Stimulated activated CD8-positive, alpha-beta memory T cell treated with anti-CD3 and anti-CD28 coated beads, Interleukin-4, amount 100 ng/mL, for 1 hour (primary cell): Measurements from ENCODE around the gene SYNC.
"Not testable (repeated sequence)": the region's sequence is repeated elsewhere in the genome, so short reads cannot be mapped to it uniquely, and the experiment has no call there.

Source experiments
- DNase-seq, 2 donors: peaks; one replicate each; pipeline ENCODE4 v3.0.0-alpha.2; 2020; ENCODE audit warnings: low read depth in 2 of 2, low spot score in 1 of 2

SYNC gene

DNA sequence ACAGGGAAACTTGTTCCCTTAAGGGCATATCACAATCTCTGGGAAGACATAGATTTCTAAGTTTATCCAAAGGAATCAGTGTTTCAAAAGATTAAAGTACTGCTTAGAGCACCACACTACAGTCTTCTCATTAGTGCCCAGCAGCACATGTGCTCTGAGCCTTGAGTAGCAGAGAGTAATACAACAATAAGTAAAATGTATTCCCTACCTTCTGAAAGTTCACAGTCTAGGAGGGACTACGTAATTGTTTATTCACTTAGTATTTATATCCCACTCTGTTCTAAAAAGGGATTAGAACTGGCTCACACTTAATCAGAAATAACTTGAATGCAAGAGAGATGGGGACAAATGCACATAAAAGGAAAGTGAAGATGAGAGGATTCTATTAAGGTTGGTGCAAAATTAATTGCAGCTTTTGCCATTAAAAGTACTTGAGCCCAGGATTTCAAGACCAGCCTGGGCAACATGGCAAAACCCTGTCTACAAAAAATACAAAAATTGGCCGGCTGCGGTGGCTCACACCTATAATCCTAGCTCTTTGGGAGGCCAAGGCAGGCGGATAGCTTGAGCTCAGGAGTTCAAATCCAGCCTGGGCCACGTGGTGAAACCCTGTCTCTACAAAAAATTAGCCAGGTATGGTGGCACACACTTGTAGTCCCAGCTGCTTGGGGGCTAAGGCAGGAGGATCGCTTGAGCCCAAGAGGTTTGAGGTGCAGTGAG lies 9.0 kb downstream of the SYNC start:
- DNase-seq: no peak

DNA sequence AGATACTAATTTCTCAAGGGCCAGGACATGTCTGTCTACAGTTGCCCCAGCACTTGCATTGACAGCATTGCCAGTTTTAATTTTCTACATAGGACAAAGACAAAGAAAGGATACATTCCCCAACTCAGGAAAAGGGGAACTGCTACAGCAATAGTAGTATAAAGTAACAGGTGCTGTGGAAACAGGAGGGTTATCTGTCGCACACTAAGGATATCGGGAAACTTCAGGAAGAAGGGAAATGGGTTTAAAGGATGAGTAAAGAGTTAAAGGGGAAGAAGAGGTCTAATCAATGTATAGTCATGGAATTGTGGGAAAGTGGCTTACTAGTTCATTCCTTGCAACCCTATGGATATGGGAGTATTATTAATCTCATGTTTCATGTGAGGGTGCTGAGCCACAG lies 16.2 kb downstream of the SYNC start:
- DNase-seq: no peak

DNA sequence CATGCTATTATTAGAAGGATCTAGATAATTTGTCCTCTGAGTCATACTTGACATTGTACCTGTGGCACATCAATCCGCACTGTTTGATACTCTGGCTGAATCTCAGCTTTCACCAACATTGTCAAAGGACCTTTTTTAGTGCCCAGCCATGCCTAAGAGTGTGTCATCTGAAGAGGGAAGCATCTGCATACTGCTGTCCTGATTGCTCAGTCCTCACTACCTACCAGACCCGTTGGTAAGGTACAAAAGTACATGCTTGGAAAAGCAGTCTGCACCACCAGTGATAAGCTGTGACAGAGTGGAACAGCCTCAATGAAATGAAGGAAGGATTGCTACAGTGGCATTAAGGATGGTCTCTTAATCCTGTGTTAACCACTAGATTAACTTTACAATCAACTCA lies 17.1 kb downstream of the SYNC start:
- DNase-seq: no peak

DNA sequence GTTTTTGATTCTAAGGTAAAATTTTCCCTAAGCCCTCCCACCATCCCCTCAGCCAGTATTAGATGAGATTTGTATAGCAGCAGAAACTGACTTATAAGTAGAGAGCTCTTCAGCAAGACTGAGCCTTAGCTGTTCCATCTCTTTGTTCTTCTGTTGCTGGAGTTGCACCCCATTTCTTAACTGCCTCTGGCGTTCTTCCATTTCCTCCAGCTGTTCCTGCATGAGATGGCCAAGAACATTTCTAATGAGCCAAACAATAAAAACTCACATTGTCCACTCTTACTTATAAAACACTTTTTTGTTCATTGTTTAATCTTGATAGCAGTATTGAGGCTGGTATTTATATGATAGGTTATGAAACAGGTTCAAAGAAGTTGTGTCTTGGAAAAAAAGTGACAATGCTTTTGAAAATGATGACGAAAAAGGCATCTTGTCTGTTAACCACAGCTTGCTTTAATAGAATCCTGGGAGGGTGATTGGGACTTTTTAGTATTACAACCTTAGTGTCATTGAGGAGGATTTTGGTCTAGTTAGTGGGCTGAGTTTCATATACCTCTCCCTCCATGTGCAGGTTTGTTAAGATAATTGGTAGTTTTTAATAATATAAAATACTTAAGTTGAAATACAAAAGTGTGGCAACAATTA lies 18.3 kb downstream of the SYNC start:
- no peak for DNase-seq

DNA sequence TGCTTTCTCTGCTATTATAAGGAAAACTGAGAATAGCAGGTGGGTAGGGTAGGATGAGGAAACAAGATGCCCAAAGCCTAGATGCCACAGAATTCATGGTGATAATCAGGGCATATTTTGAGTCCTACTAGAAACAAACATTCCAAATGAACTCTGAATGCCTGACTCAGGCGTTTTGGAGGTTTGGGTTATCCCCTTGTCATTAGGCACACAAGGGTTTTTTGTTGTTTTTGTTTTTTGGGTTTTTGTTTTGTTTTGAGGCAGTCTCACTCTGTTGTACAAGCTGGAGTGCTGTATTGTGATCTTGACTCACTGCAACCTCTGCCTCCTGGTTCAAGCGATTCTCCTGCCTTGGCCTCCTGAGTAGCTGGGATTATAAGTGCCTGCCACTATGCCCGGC lies 19.2 kb downstream of the SYNC start:
- no peak for DNase-seq

DNA sequence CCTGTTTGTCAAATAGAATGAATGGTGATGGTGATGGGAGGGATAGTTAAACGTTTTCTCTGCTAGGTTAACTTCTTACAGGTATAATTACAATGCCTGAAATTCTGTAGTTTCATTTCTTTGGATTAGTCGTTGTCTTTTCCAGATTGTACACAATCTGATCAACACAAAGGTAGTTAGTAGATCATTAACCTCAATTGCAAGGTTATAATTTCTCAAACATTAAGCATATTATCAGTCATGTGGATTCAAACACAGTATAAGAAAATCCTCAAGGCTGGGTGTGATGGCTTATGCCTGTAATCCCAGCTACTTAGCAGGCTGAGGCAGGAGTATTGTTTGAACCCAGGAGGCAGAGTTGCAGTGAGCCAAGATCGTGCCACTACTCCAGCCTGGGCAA lies 20.6 kb downstream of the SYNC start:
- no peak for DNase-seq

DNA sequence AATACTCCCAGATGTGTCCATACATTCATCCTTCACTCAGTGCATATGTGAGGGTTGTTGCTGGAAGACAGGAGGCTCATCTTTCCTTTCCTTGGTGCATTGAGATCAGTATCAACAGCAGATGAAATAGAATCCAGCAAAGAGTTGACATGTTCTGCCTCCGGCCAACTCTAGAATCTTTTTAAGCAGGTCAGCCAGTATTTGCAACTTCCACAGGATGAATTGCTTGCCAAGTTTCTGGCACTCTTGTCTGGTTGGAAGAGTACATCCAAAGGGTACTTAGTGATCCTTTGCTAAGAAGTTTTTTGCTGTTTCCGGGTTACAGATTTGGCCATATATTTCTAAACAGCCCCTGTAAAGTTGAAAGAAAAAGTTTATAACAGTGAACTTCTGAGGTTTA lies 21.1 kb downstream of the SYNC start:
- DNase-seq: no peak

DNA sequence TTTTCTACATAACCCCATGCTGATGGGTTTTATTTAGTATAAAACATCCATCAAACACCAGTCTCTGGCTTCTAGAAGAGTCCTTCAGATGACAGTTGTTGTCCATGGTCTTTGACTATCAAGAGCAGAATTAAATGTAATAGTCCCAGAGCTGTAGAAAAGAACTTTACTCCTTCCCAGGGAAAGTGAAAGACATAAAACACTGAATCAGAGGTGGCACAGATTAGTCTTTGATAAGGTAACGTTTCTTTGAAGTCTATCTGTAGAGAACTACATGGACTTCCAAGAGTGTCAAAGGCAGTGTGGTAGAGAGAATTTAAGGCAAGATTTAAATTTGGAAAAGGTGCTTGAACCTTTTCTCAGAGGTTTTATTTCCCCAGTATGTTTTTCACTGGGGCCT lies 21.9 kb downstream of the SYNC start:
- DNase-seq: no peak

DNA sequence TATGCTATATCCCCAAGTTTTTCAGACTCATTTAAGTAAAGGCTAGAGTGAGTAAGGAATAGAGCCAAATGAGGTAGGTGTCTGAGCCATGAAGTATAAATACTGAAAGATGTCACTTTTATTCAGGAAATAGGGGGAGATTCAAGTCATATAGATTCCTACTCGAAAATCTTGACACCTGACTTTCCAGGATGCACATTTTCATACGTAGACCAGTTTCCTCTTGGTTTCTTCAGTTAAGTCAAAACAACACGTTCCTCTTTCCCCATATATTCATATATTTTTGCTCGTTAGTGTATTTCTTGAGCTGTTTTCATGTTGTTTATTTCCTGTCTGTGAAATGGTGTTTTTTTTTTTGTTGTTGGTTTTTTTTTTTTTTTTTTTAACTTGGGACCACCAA lies 22.6 kb downstream of the SYNC start:
- DNase-seq: not testable (repeated sequence)

DNA sequence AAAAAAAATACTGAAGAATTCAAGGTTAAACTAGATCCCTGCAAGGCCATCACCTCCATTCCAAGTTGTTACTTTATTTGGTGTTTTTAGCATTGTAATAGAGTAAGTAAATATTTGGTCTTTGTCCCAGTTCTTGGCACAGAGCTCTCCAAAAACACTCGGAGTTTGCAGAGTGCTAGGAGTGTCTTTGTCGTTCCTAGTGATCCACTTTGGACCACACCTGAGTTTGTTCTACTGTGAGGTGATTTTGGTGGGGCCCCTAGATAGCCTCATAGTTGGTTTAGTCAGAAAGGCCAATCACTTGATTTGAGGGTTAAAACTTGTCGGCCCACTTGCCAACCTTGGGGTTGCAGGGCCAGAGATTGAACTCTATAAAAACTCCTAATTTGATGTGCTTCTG lies 25.6 kb downstream of the SYNC start:
- DNase-seq: no peak

DNA sequence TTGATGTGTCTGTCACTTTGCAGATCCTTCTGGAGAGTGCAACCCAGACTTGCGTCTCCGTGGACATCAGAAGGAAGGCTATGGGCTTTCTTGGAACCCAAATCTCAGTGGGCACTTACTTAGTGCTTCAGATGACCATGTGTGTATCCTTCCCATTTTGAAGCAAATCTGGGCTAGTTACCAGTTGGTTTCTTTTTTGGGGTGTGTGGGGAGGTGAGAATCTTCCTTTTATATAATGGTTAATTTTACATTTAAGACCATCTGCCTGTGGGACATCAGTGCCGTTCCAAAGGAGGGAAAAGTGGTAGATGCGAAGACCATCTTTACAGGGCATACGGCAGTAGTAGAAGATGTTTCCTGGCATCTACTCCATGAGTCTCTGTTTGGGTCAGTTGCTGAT lies 33.9 kb downstream of the SYNC start:
- not testable (repeated sequence) for DNase-seq

DNA sequence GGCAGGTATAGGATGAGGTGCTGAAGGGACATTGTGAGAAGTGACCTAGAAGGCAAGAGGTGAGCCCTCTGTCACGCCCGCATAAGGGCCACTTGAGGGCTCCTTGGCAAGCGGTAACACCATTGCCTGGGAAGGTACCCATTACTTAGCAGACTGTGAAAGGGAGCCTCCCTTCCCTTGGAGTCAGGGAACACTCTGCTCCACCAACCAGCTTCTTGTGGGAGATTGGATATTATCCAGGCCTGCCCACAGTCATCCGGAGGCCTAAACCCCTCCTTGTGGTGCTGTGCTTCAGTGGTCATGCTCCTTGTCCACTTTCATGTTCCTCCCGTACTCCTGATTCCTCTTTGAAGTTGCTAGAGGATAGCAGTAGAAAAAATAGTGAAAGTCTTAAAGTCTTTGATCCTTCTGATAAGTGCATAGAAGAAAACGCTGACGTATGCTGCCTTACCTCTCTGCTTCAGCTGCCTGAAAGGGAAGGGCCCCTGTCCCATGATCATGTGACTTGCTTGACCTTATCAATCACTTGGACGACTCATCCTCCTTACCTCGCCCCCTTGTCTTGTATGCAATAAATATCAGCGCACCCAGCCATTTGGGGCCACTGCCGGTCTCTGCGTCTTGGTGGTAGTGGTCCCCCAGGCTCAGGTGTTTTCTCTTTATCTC lies 35.5 kb downstream of the SYNC start:
- no peak for DNase-seq

DNA sequence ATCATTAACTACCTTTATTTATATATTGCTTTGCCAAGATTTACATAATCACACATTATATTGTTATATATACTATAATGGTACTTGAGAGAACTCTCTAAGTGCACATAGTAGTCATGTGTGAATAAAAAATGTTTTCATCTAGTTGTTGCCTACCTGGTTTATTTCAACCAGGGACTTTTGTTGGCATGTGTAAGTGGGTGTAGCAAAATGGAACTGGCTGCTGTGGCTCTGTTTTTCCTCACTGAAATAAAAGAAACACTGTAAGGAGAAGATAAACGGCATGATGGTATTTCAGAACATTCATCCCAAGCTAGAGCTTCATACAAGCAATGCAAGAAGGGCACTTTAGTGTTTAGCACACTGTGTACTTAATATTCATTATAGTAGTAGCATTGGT lies 36.7 kb downstream of the SYNC start:
- DNase-seq: no peak

DNA sequence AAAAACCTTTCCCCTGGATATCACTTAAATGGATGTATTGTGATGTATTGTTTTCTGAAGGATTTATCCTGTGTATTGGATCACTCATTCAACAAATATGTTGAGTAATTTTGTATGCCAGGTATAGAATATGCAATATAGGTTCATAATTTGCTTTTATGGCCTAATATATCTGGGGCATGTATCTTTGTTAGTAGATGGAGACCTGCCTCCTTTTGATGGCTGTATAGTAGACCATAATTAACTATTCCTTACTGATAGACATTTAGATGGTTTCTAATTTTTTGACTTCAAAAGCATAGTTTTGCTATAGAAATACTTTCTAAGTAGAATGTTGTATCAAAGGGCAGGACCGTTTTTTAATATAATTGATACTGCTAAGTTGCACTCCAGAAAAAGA lies 43.0 kb downstream of the SYNC start:
- DNase-seq: no peak

DNA sequence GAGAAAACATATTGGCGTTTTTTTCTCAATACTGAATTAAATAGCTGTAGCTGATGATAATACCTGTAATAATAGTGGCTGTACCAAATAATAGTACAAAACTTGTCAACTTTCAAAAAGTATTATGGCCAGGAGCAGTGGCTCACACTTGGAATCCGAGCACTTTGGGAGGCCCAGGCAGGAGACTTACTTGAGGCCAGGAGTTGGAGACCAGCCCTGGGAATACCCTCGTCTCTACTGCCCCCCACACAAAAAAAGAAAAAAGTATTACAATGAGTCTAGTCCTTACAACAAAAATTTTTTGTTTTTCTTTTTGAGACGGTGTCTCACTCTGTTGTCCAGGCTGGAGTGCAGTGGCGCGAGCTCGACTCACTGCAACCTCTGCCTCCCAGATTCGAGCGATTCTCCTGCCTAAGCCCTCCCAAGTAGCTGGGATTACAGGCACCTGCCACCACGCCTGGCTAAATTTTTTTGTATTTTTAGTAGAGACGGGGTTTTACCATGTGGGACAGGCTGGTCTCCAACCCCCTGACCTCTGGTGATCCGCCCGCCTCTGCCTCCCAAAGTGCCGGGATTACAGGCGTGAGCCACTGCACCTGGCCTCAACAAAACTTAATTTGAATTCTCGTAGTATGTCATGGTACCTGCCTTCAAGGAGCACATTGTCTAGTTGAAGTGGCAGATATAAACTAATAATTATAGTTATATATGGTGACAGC lies 50.2 kb downstream of the SYNC start:
- no peak for DNase-seq

DNA sequence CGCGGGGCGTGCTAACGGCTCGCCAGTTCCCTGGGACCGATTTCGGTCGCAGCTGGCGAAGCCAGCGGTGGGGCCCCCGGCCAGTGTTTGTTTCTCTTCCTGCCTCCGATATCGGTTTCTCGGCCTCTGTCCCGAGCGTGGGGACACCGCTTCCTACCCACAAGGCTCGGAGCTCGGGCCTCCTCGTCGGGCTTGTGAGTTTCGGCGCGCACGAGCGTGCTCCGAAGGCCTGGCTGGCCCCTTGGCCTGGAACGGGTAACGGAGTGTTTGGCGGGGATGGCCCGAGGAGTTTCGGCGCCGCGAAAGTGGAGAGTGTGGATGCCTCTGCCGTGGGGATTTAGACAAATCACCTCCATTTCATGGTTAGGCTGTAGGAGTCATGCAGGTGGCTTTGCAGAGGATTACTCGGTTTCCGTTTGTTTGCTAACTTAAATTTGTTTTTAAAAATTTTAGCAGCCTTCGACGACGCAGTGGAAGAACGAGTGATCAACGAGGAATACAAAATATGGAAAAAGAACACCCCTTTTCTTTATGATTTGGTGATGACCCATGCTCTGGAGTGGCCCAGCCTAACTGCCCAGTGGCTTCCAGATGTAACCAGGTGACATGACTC lies 51.0 kb downstream of the SYNC start:
- no peak for DNase-seq

DNA sequence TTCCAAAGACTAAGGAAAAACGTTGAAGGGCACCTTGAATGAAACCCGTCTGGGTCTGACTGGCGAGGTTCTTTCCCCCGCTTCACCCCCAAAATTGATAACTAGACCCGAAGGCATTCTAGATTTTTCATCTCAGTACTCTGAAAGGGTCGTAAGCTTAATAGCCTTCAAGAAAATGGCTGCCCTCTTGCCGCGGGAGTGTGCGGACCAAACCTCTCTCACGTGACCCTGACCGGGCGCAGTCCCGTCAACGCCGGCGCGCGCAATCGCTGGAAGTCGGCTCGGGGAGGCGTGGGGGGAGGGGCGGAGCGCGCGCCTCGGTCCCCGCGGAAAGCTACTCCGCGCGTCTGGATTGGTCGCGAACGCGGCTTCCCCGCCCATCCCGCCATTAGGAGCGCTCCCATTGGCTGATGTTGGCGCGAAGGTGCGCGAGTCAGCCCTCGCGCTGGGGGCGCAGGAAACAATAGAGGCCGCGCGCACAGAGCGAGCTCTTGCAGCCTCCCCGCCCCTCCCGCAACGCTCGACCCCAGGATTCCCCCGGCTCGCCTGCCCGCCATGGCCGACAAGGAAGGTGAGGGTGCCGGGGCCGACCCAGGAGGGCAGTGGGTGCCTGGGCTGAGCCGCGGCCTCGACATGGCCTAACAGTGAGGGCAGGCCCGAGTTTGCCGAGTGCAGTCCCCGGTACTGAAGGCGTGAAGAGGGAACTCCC lies 51.7 kb downstream of the SYNC start, which contains the start of gene RBBP4:
Gene RBBP4 (plus strand): TSS at position 457 of the 709 bp plus-strand sequence. CDS start 99 bp downstream, at position 556.
- DNase-seq: peak; percentile 97

DNA sequence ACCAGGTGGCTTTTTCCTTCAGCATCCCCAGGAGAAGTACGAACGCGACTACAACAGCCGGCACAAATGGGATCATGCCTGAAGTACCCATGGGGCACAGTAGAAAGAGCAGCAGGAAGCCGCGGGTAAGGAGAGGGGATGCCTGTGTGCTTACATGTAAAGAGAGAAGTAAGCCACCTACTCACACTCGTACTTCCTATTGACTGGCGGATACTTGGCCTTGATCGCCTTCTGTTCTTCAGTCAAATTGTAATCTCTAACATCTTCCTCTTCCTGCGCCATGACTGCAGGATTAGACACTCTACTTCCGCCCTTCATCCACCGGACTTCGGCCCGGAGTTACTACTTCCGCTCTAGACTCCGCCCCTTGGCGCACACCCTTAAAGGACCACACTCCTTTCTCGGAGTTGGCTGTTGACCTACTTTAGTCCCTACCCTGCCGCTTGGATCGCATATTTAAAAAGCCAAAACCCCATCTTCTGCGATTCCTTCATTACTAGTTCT lies 52.3 kb downstream of the SYNC start, which contains the start of gene ZBTB8OS:
Gene ZBTB8OS (minus strand): TSS at position 303 of the 504 bp plus-strand sequence. CDS start 21 bp downstream, at position 282.
- peak; percentile 58 to 78 for DNase-seq

DNA sequence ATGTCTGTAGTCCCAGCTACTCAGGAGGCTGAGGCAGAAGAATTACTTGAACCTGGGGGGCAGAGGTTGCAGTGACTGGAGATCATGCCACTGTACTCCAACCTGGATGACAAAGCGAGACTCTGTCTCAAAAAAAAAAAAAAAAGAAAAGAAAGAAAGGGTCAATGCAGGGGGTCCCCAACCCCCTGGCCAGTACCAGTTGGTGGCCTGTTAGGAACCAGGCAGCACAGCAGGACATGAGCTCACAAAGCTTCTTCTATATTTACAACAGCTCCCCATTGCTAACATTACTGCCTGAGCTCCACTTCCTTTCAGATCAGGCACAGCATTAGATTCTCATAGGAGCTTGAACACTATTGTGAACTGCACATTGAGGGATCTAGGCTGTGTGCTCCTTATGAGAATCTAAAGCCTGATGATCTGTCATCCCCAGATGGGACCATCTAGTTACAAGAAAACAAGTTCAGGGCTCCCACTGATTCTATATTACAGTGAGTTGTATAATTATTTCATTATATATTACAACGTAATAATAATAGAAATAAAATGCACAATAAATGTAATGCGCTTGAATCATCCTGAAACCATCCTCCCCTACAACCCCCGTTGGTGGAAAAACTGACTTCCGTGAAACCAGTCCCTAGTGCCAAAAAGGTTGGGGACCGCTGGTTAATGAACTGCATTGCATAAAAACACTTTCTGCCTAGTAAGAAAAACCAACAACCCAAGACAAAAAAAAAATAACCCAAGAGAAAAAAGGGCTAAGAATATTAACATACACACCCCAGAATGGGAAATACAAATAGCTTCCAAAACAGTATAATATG lies 55.0 kb downstream of the SYNC start:
- no peak for DNase-seq
